ENCODE data around the gene FLYWCH2.
A peak's percentile ranks its signal among the peaks of the same experiment; 100 is the strongest.
"Not testable (repeated sequence)": the region's sequence is repeated elsewhere in the genome, so short reads cannot be mapped to it uniquely, and the experiment has no call there.

FLYWCH2 gene

GRCh38 chr16:2907084-2907753 lies 24.2 kb downstream of the FLYWCH2 start:
- peak; percentile 51 for TF ChIP-seq CTCF (conservative IDR thresholded peaks at IDR 0.05; ENCODE audit: low read depth, low read length)
- peak; percentile 57 for DNase-seq (ENCODE audit: low read depth)
- H3K4me3 ChIP-seq (ENCODE audit: low read depth, low read length), result not testable (repeated sequence)

- TF ChIP-seq CTCF (conservative IDR thresholded peaks at IDR 0.05; ENCODE audit: low read depth, low read length), result no peak
- no peak overlapping the region for H3K4me3 ChIP-seq (ENCODE audit: low read depth, low read length)
- DNase-seq (ENCODE audit: low read depth), result peak; percentile 33
Measured at GRCh38 chr16:2910441-2910969, 27.5 kb downstream of the FLYWCH2 start.

GRCh38 chr16:2911638-2912329 lies 28.8 kb downstream of the FLYWCH2 start, which contains the start of gene FLYWCH1:
Gene FLYWCH1 (plus strand): TSS chr16:2911931. CDS start chr16:2929686, 17,755 bp downstream.
- no peak for TF ChIP-seq CTCF (conservative IDR thresholded peaks at IDR 0.05; ENCODE audit: low read depth, low read length)
- H3K4me3 ChIP-seq (ENCODE audit: low read depth, low read length), result peak within 1 kb of the TSS; percentile 88
- DNase-seq (ENCODE audit: low read depth), result peak; percentile 99

GRCh38 chr16:2912330-2913199 lies 29.6 kb downstream of the FLYWCH2 start:
- H3K4me3 ChIP-seq (ENCODE audit: low read depth, low read length), result peak overlapping the region; percentile 88
- TF ChIP-seq CTCF (conservative IDR thresholded peaks at IDR 0.05; ENCODE audit: low read depth, low read length), result no peak
- peak; percentile 80 for DNase-seq (ENCODE audit: low read depth)

GRCh38 chr16:2913603-2914002 lies 30.6 kb downstream of the FLYWCH2 start:
- no peak for DNase-seq (ENCODE audit: low read depth)
- H3K4me3 ChIP-seq (ENCODE audit: low read depth, low read length), result no peak overlapping the region
- no peak for TF ChIP-seq CTCF (conservative IDR thresholded peaks at IDR 0.05; ENCODE audit: low read depth, low read length)

- TF ChIP-seq CTCF (conservative IDR thresholded peaks at IDR 0.05; ENCODE audit: low read depth, low read length), result no peak
Measured at GRCh38 chr16:2914233-2914632, 31.2 kb downstream of the FLYWCH2 start.

More at GRCh38 chr16:2914233-2914632, 31.2 kb downstream of the FLYWCH2 start:
- no peak for DNase-seq (ENCODE audit: low read depth)
- no peak overlapping the region for H3K4me3 ChIP-seq (ENCODE audit: low read depth, low read length)
